ENCODE measurements around the gene PCDHA4.

The PCDHA4 gene

DNA sequence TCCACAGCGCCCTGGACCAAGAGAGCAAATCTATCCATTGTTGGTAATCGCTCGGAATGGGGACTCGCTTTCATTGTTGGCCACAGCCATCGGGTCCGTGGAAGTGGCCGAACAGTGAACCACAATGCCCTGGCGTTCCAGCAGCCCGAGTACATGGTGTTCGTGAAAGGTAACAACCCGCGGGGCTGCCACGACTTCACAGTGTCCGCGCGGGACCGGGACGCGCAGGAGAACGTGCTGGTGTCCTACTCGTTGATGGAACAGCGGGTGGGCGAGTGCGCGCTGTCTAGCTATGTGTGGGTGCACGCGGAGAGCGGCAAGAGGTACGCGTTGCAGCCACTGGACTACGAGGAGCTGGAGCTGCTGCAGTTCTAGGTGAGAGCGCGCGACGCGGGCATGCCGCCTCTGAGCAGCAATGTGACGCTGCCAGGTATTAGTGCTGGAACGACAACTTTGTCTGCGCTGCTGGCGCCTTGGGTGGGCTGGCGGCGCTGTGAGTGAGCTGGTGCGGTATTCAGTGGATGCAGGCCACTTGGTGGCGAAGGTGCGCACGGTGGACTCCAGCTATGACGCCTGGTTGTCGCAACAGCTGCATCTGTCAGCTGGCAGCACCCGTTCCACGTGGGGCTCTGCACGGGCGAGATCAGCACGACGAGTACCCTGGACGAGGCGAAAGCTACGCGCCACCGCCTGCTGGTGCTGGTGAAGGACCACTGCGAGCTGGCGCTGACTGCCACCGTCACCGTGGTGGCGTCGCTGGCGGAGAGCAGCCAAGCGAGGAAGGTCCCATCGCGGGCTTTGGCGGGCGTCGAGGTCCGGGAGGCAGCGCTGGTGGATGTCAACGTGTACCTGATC is 55.8 kb downstream of the PCDHA4 start:
- no peak for DNase-seq

Measured in NCI-H2029 treated with DMSO at 0.1 percent for 48 hours (cell line).